Measurements from ENCODE around the gene TMEM178A.

TMEM178A gene

GRCh38 chr2:39762448-39762847 lies 96.7 kb downstream of the TMEM178A start:
- DNase-seq: no peak
